GM12878 (cell line): Measurements from ENCODE around the gene ZMYND11. TPM values are rescaled to one million over a fixed set of nuclear protein-coding genes. Genes with fewer than 3 reads are reported as not detected.

Source experiments
- ATAC-seq: fragments of 200-7000 bp; cut with Tn5 transposase; 3 replicates; pipeline ENCODE4 v1.9.1; 2020; ENCODE audit warnings: mild to moderate bottlenecking, moderate library complexity
- BruUV-seq: library from RNA; stranded (reverse); fragments of 400-500 nt; replicated peaks from 2 replicates; lab custom pipeline; 2021; lab: Mats Ljungman, UMichigan
- CTCF ChIA-PET: fragments of 300-600 bp; sonication (Branson Sonifier 250); formaldehyde crosslinking; extraction: SDS; loops from one replicate; lab custom pipeline; 2021; ENCODE audit warnings: inconsistent platforms; lab: Yijun Ruan, JAX
- POLR2A ChIA-PET: fragments of 350-600 bp; formaldehyde crosslinking; extraction: SDS; loops from one replicate; lab custom pipeline; 2021; ENCODE audit warnings: inconsistent platforms; lab: Charles Lee
- RAD21 ChIA-PET: fragments of 300-600 bp; sonication (Branson Sonifier 250); formaldehyde crosslinking; loops from one replicate; lab custom pipeline; 2023; ENCODE audit warnings: antibody characterized with exemption; ENCODE audit not compliant: unreplicated experiment; lab: Charles Lee
- SMC1A ChIA-PET: fragments of 300-600 bp; sonication (Branson Sonifier 250); formaldehyde crosslinking; loops from one replicate; lab custom pipeline; 2023; ENCODE audit not compliant: unreplicated experiment, uncharacterized antibody; lab: Charles Lee
- DNase-seq: peaks from one replicate; pipeline ENCODE4 v3.0.0-alpha.2; 2011; ENCODE audit warnings: low read depth, low spot score
- FAIRE-seq: peaks from 3 replicates; lab custom pipeline; 2011; peaks lifted over from hg19 to GRCh38; lab: Jason Lieb, UNC
- H2AFZ ChIP-seq: 2 replicates; pipeline ENCODE4 v1.6.0; 2011; ENCODE audit warnings: low read depth, low read length, control low read depth; ENCODE audit not compliant: control insufficient read depth
- H3K27ac ChIP-seq: 2 replicates; pipeline ENCODE4 v1.5.1; 2011; ENCODE audit warnings: control low read depth; ENCODE audit not compliant: control insufficient read depth, insufficient read depth
- H3K27me3 ChIP-seq, 2 experiments: replicated peaks in 1 of 2; 2 replicates each; pipeline versions ENCODE4 v1.6.0 to v1.6.1; 2011; ENCODE audit warnings: low read length in 1 of 2; ENCODE audit not compliant: control insufficient read depth in 2 of 2, insufficient read depth in 2 of 2
- H3K36me3 ChIP-seq, 2 experiments: 2 replicates each; pipeline ENCODE4 v1.5.1; 2011; ENCODE audit warnings: low read length in 1 of 2; ENCODE audit not compliant: control insufficient read depth in 2 of 2, insufficient read depth in 2 of 2
- H3K4me1 ChIP-seq: 2 replicates; pipeline ENCODE4 v1.6.1; 2011; ENCODE audit warnings: mild to moderate bottlenecking, low read length, moderate library complexity, mixed read lengths; ENCODE audit not compliant: control insufficient read depth, insufficient read depth
- H3K4me2 ChIP-seq: 2 replicates; pipeline ENCODE4 v1.6.0; 2011; ENCODE audit warnings: control low read depth; ENCODE audit not compliant: control insufficient read depth, insufficient read depth
- H3K4me3 ChIP-seq: fragments of 200-600 bp; sonication (generic); 2 replicates; pipeline ENCODE4 v1.5.1; 2016
- H3K79me2 ChIP-seq: 2 replicates; pipeline ENCODE4 v1.6.0; 2011; ENCODE audit warnings: low read length; ENCODE audit not compliant: control insufficient read depth, insufficient read depth
- H3K9ac ChIP-seq: 2 replicates; pipeline ENCODE4 v1.8.0; 2011; ENCODE audit warnings: low read length, control low read depth, mixed read lengths; ENCODE audit not compliant: control insufficient read depth, insufficient read depth
- H3K9me3 ChIP-seq: replicated peaks from 3 replicates; pipeline ENCODE4 v1.5.1; 2011; ENCODE audit warnings: mild to moderate bottlenecking, low read length; ENCODE audit not compliant: control insufficient read depth, insufficient read depth
- H4K20me1 ChIP-seq: 2 replicates; pipeline ENCODE4 v1.6.0; 2011; ENCODE audit not compliant: control insufficient read depth, insufficient read depth
- ATF2 ChIP-seq: IDR thresholded peaks from 2 replicates; pipeline ENCODE4 v1.6.1; 2012; ENCODE audit warnings: low read length, inconsistent platforms
- CBFB ChIP-seq: IDR thresholded peaks from 2 replicates; pipeline ENCODE4 v1.6.1; 2016; ENCODE audit warnings: antibody characterized with exemption, low read depth
- CEBPZ ChIP-seq: fragments of 150-350 bp; IDR thresholded peaks from 2 replicates; pipeline ENCODE4 v1.6.1; 2016; ENCODE audit warnings: low read depth, low read length
- CTCF ChIP-seq, 3 experiments: IDR thresholded peaks in 2 of 3; conservative IDR thresholded peaks in 1 of 3; 2 replicates each; pipeline ENCODE4 v1.5.1; 2011; ENCODE audit warnings: low read depth in 3 of 3, low read length in 3 of 3, mild to moderate bottlenecking in 3 of 3, control low read depth in 2 of 3, moderate library complexity in 2 of 3, inconsistent platforms in 1 of 3, mixed read lengths in 1 of 3; ENCODE audit not compliant: control insufficient read depth in 2 of 3, insufficient read depth in 1 of 3; ENCODE audit errors: extremely low read depth in 1 of 3
- E2F8 ChIP-seq: fragments of 450-650 bp; IDR thresholded peaks from 2 replicates; pipeline ENCODE4 v1.6.1; 2018; ENCODE audit warnings: mild to moderate bottlenecking, low read depth, moderate library complexity; ENCODE audit not compliant: partially characterized antibody
- FOS ChIP-seq: IDR thresholded peaks from 3 replicates; pipeline ENCODE4 v1.6.1; 2011; ENCODE audit warnings: borderline replicate concordance; ENCODE audit not compliant: insufficient read length; ENCODE audit errors: extremely low read depth
- FOXK2 ChIP-seq: fragments of 450-650 bp; IDR thresholded peaks from 2 replicates; pipeline ENCODE4 v1.6.1; 2017; ENCODE audit warnings: mild to moderate bottlenecking, moderate library complexity
- IRF3 ChIP-seq: fragments of 450-650 bp; IDR thresholded peaks from 2 replicates; pipeline ENCODE4 v1.6.1; 2014; ENCODE audit warnings: mild to moderate bottlenecking
- TBL1XR1 ChIP-seq: IDR thresholded peaks from 2 replicates; pipeline ENCODE4 v1.6.1; 2012; ENCODE audit warnings: low read depth, low read length, improper control_type of control experiment
- USF2 ChIP-seq: IDR thresholded peaks from 2 replicates; pipeline ENCODE4 v1.6.1; 2011; ENCODE audit warnings: low read depth, low read length, improper control_type of control experiment, borderline replicate concordance
- ZNF274 ChIP-seq: IDR thresholded peaks from one replicate; pipeline ENCODE4 v1.8.0; 2011; ENCODE audit not compliant: insufficient read length, insufficient read depth
- whole genome bisulfite sequencing: methylation state at CpG from one replicate; pipeline ENCODE4 v1.1.6; 2016; ENCODE audit warnings: low lambda C conversion rate; ENCODE audit not compliant: insufficient replicate concordance, insufficient coverage; ENCODE audit errors: missing lambda C conversion rate; 5-methylcytosine and 5-hydroxymethylcytosine counted together
- in situ Hi-C: fragments of 300-500 bp; cut with MboI; formaldehyde crosslinking; loops from 9 replicates; pipeline ENCODE4 v1.14.3; 2018; ENCODE audit warnings: mixed read lengths
- intact Hi-C: fragments of 100-400 bp; cut with micrococcal nuclease; formaldehyde crosslinking; loops from one replicate; pipeline ENCODE4 v1.14.2; 2022; ENCODE audit not compliant: unreplicated experiment
- polyA plus RNA-seq, 11 experiments: library from polyadenylated mRNA; depleted of rRNA in 4 of 11; unstranded in 6 of 11; stranded (reverse) in 5 of 11; fragments of >200 nt; fragmentation: Nextera tagmentation in 4 of 11; fragmentation: Illumina TruSeq in 1 of 11; extraction: Ambion mirVana in 4 of 11; extraction: Trizol in 1 of 11; gene quantifications; 1 replicate in 1 of 11; 2 replicates in 10 of 11; pipeline versions ENCODE4 v1.2.1 to v1.2.3, GENCODE V29; 2011 to 2016; ENCODE audit warnings: inconsistent platforms in 2 of 11, missing spikeins in 2 of 11, low read depth in 1 of 11
- total RNA-seq, 4 experiments: library from RNA; depleted of rRNA in 3 of 4; stranded (reverse); fragments of >200 nt in 3 of 4; fragmentation: Illumina TruSeq in 1 of 4; extraction: Trizol in 1 of 4; gene quantifications; 2 replicates each; pipeline versions ENCODE4 v1.2.1 to v1.2.3, GENCODE V29; 2013 to 2021

ZMYND11 gene
- total and polyA plus RNA-seq, 10 of the 15 experiments (the other 5 are each of a cell fraction or from before 2014, with no cell fraction given): 3.3 to 24.4 (median 13.1) TPM

GRCh38 chr10:142371-142770 lies 7.1 kb downstream of the ZMYND11 start (continued):
- no peak for TF ChIP-seq CTCF (IDR thresholded peaks at IDR 0.05 in 2 of 3, conservative IDR thresholded peaks at IDR 0.05 in 1 of 3; ENCODE audit: control insufficient read depth in 2 of 3, extremely low read depth in 1 of 3, insufficient read depth in 1 of 3, low read depth in 3 of 3, low read length in 3 of 3)
- no peak for TF ChIP-seq ZNF274
- TF ChIP-seq TBL1XR1: no peak
- TF ChIP-seq CEBPZ: no peak
- no peak for TF ChIP-seq CBFB

- Histone ChIP-seq H3K9ac (no peak overlapping the region), H3K4me2 (no peak overlapping the region), H3K79me2 (peaks cover 6% of the 10 kb centered on the region), H3K4me1 (no peaks in the 10 kb centered on the region), H3K4me3 (no peak overlapping the region), H4K20me1 (no peaks in the 10 kb centered on the region), H2AFZ (no peak overlapping the region), H3K36me3 (no peaks in the 10 kb centered on the region), H3K9me3 (no peaks in the 10 kb centered on the region; the same call in 2 of the 3 replicates), H3K27ac (no peak overlapping the region), H3K27me3 (no peaks in the 10 kb centered on the region)
- no peak for ATAC-seq
- WGBS: 98% methylated on average over 4 of the region's 4 CpGs
- intact Hi-C loops: no loop called here
- DNase-seq: no peak
- no TSS peak for BruUV-seq
- in situ Hi-C loops: no loop called here
- FAIRE-seq: no peak
- CTCF ChIA-PET: no interaction called here
- SMC1A ChIA-PET: no interaction called here
- RAD21 ChIA-PET: no interaction called here
- POLR2A ChIA-PET: no interaction called here
- TF ChIP-seq IRF3 (no peak), USF2 (no peak), E2F8 (no peak), FOS (no peak), FOXK2 (no peak), ATF2 (no peak)
These were observed 17.7 kb downstream of the ZMYND11 start for GRCh38 chr10:152915-153314.
